SK-N-SH treated with all-trans-retinoic acid at 6 μM for 48 hours (cell line): ENCODE results near the gene CDC42BPG.

Experiments
- ARNTL ChIP-seq: fragments of 450-650 bp; formaldehyde crosslinking; IDR thresholded peaks from 2 replicates; pipeline ENCODE4 v1.5.0; 2020; ENCODE audit warnings: low read depth, mild to moderate bottlenecking, moderate library complexity, borderline replicate concordance
- BACH2 ChIP-seq: fragments of 250-450 bp; sonication (Bioruptor Pico); IDR thresholded peaks from 2 replicates; pipeline ENCODE4 v1.9.0; 2021; ENCODE audit warnings: mild to moderate bottlenecking, borderline replicate concordance
- RARB ChIP-seq: fragments of 250-450 bp; sonication (Bioruptor Pico); IDR thresholded peaks from 2 replicates; pipeline ENCODE4 v1.8.0; 2021; ENCODE audit warnings: mild to moderate bottlenecking, moderate library complexity
- TOX ChIP-seq: fragments of 250-450 bp; sonication (Bioruptor Pico); IDR thresholded peaks from 2 replicates; pipeline ENCODE4 v1.8.0; 2021; ENCODE audit warnings: mild to moderate bottlenecking, moderate library complexity, borderline replicate concordance
- ZFP3 ChIP-seq: fragments of 250-450 bp; sonication (Bioruptor Pico); IDR thresholded peaks from 2 replicates; pipeline ENCODE4 v1.5.0; 2020; ENCODE audit warnings: mild to moderate bottlenecking, moderate library complexity
- ZNF70 ChIP-seq: fragments of 450-650 bp; formaldehyde crosslinking; IDR thresholded peaks from 2 replicates; pipeline ENCODE4 v1.5.0; 2020; ENCODE audit warnings: mild to moderate bottlenecking, moderate library complexity
- TF ChIP-seq, protein P1 (sequence below): fragments of 250-450 bp; sonication (Bioruptor Pico); IDR thresholded peaks from 2 replicates; pipeline ENCODE4 v1.5.1; 2021; ENCODE audit warnings: mild to moderate bottlenecking, moderate library complexity
- TF ChIP-seq, protein P2 (sequence below): fragments of 250-450 bp; sonication (Bioruptor Pico); IDR thresholded peaks from 2 replicates; pipeline ENCODE4 v1.8.0; 2020; ENCODE audit warnings: mild to moderate bottlenecking, moderate library complexity, borderline replicate concordance
- TF ChIP-seq, protein P3 (sequence below): fragments of 250-450 bp; sonication (Bioruptor Pico); IDR thresholded peaks from 2 replicates; pipeline ENCODE4 v1.5.0; 2020; ENCODE audit warnings: mild to moderate bottlenecking, moderate library complexity

DNA sequence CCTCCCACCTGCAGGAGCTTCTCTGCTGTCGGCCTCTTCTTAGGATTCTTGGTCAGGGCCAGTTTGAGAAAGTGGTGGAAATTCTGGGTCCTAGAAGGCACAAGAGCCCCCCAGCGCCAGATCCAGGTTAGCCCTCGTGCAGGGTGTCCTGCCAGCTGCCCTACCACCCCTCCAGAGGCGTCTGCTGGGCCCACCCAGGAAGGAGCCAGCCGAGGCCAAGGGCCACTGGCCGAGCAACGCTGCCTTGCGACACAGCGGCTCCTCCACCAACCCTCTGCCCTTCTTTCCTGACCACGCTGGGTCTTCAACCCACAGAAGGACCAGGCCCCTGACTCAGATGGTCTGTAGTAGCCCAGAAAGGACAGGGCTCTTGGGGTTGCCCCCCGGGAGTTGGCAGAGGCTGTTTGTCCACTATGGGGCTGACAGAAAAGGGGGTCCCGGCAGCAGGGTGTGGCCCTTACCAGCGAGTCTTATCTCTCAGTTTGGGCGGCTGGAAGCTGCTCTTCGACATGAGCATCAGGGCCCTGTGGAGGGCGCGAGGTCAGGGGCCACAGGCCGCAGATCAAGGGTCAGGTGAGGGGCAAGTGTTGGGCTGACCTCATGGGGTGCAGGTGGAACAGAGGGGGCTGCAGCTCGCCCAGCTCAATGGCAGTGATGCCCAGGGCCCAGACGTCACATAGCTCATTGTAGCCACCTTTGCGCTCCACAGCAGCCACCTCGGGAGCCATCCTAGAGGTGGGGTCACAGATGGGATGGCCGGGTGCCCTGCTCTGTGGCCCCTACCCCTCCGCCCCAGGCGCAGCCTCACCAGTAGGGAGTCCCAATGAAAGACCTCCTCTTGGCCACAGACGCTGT is 43.9 kb downstream of the CDC42BPG start:
- TF ChIP-seq ARNTL: no peak
- TF ChIP-seq, protein P1, sequence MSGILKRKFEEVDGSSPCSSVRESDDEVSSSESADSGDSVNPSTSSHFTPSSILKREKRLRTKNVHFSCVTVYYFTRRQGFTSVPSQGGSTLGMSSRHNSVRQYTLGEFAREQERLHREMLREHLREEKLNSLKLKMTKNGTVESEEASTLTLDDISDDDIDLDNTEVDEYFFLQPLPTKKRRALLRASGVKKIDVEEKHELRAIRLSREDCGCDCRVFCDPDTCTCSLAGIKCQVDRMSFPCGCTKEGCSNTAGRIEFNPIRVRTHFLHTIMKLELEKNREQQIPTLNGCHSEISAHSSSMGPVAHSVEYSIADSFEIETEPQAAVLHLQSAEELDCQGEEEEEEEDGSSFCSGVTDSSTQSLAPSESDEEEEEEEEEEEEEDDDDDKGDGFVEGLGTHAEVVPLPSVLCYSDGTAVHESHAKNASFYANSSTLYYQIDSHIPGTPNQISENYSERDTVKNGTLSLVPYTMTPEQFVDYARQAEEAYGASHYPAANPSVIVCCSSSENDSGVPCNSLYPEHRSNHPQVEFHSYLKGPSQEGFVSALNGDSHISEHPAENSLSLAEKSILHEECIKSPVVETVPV: no peak
- TF ChIP-seq RARB: no peak
- TF ChIP-seq ZFP3 (CRISPR knock-in tag): no peak
- no peak for TF ChIP-seq TOX (CRISPR knock-in tag)
- no peak for TF ChIP-seq BACH2
- TF ChIP-seq, protein P2, sequence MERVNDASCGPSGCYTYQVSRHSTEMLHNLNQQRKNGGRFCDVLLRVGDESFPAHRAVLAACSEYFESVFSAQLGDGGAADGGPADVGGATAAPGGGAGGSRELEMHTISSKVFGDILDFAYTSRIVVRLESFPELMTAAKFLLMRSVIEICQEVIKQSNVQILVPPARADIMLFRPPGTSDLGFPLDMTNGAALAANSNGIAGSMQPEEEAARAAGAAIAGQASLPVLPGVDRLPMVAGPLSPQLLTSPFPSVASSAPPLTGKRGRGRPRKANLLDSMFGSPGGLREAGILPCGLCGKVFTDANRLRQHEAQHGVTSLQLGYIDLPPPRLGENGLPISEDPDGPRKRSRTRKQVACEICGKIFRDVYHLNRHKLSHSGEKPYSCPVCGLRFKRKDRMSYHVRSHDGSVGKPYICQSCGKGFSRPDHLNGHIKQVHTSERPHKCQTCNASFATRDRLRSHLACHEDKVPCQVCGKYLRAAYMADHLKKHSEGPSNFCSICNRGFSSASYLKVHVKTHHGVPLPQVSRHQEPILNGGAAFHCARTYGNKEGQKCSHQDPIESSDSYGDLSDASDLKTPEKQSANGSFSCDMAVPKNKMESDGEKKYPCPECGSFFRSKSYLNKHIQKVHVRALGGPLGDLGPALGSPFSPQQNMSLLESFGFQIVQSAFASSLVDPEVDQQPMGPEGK (CRISPR knock-in tag): no peak
- TF ChIP-seq ZNF70: no peak
- TF ChIP-seq, protein P3, sequence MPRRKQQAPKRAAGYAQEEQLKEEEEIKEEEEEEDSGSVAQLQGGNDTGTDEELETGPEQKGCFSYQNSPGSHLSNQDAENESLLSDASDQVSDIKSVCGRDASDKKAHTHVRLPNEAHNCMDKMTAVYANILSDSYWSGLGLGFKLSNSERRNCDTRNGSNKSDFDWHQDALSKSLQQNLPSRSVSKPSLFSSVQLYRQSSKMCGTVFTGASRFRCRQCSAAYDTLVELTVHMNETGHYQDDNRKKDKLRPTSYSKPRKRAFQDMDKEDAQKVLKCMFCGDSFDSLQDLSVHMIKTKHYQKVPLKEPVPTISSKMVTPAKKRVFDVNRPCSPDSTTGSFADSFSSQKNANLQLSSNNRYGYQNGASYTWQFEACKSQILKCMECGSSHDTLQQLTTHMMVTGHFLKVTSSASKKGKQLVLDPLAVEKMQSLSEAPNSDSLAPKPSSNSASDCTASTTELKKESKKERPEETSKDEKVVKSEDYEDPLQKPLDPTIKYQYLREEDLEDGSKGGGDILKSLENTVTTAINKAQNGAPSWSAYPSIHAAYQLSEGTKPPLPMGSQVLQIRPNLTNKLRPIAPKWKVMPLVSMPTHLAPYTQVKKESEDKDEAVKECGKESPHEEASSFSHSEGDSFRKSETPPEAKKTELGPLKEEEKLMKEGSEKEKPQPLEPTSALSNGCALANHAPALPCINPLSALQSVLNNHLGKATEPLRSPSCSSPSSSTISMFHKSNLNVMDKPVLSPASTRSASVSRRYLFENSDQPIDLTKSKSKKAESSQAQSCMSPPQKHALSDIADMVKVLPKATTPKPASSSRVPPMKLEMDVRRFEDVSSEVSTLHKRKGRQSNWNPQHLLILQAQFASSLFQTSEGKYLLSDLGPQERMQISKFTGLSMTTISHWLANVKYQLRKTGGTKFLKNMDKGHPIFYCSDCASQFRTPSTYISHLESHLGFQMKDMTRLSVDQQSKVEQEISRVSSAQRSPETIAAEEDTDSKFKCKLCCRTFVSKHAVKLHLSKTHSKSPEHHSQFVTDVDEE (CRISPR knock-in tag): no peak
